PC-3 (cell line): ENCODE data around the gene GSN. TPM values are rescaled to one million over a fixed set of nuclear protein-coding genes. Genes with fewer than 3 reads are reported as not detected.

Source experiments
- ATAC-seq: fragments of 200-7000 bp; cut with Tn5 transposase; 2 replicates; pipeline ENCODE4 v1.9.1; 2020; ENCODE audit warnings: mild to moderate bottlenecking, moderate library complexity
- BruUV-seq: library from RNA; stranded (reverse); fragments of 400-500 nt; replicated peaks from 2 replicates; lab custom pipeline; 2021; lab: Mats Ljungman, UMichigan
- CTCF ChIA-PET: fragments of 300-600 bp; sonication (Branson Sonifier 250); formaldehyde crosslinking; loops from one replicate; lab custom pipeline; 2022; ENCODE audit warnings: antibody characterized with exemption; lab: Charles Lee
- POLR2A ChIA-PET: fragments of 300-600 bp; sonication (Branson Sonifier 250); formaldehyde crosslinking; loops from one replicate; lab custom pipeline; 2022; ENCODE audit warnings: antibody characterized with exemption; ENCODE audit not compliant: unreplicated experiment; lab: Charles Lee
- DNase-seq: peaks from one replicate; pipeline ENCODE4 v3.0.0-alpha.2; 2015
- H2AFZ ChIP-seq: fragments of 300-600 bp; sonication (generic); 2 replicates; pipeline ENCODE4 v1.6.0; 2016; ENCODE audit warnings: antibody characterized with exemption, low read length
- H3F3A ChIP-seq: fragments of 300-600 bp; sonication (generic); one replicate; pipeline ENCODE4 v1.6.0; 2017; ENCODE audit warnings: antibody characterized with exemption, low read length, control low read depth, mild to moderate bottlenecking; ENCODE audit not compliant: unreplicated experiment
- H3K27ac ChIP-seq: fragments of 300-600 bp; sonication (generic); 2 replicates; pipeline ENCODE4 v1.5.1; 2016; ENCODE audit warnings: mild to moderate bottlenecking, low read length
- H3K27me3 ChIP-seq: fragments of 300-600 bp; sonication (generic); 2 replicates; pipeline ENCODE4 v1.6.1; 2016; ENCODE audit warnings: low read length, mixed read lengths
- H3K36me3 ChIP-seq: fragments of 300-600 bp; sonication (generic); 2 replicates; pipeline ENCODE4 v1.6.1; 2016; ENCODE audit warnings: low read depth, mixed run types, low read length, mixed read lengths
- H3K4me1 ChIP-seq: fragments of 300-600 bp; sonication (generic); 2 replicates; pipeline ENCODE4 v1.5.1; 2016; ENCODE audit warnings: low read length; ENCODE audit not compliant: insufficient read depth
- H3K4me2 ChIP-seq: fragments of 300-600 bp; sonication (generic); 2 replicates; pipeline ENCODE4 v1.6.0; 2016; ENCODE audit warnings: low read length
- H3K4me3 ChIP-seq: fragments of 300-600 bp; sonication (generic); 2 replicates; pipeline ENCODE4 v1.5.1; 2016; ENCODE audit warnings: mild to moderate bottlenecking, low read length, mixed read lengths
- H3K79me2 ChIP-seq: fragments of 300-600 bp; sonication (generic); 2 replicates; pipeline ENCODE4 v1.6.1; 2017; ENCODE audit warnings: low read length, mixed read lengths
- H3K9ac ChIP-seq: fragments of 300-600 bp; sonication (generic); 2 replicates; pipeline ENCODE4 v1.6.0; 2016; ENCODE audit warnings: mild to moderate bottlenecking, low read length
- H3K9me2 ChIP-seq: fragments of 300-600 bp; sonication (generic); replicated peaks from 2 replicates; pipeline ENCODE4 v1.6.1; 2016; ENCODE audit warnings: mixed run types, low read length, mixed read lengths
- H3K9me3 ChIP-seq: fragments of 300-600 bp; sonication (generic); 2 replicates; pipeline ENCODE4 v1.6.1; 2016; ENCODE audit warnings: low read length, mixed read lengths
- H4K20me1 ChIP-seq: fragments of 300-600 bp; sonication (generic); 2 replicates; pipeline ENCODE4 v1.6.1; 2016; ENCODE audit warnings: low read length, mixed read lengths
- CTCF ChIP-seq: fragments of 300-600 bp; sonication (generic); conservative IDR thresholded peaks from 2 replicates; pipeline ENCODE4 v1.5.1; 2017; ENCODE audit warnings: antibody characterized with exemption, low read depth, mild to moderate bottlenecking, low read length
- EZH2 ChIP-seq: fragments of 300-600 bp; sonication (generic); IDR thresholded peaks from one replicate; pipeline ENCODE4 v1.6.1; 2017; ENCODE audit warnings: antibody characterized with exemption, mild to moderate bottlenecking, low read length; ENCODE audit not compliant: unreplicated experiment
- EZH2phosphoT487 ChIP-seq: fragments of 300-600 bp; sonication (generic); IDR thresholded peaks from 2 replicates; pipeline ENCODE4 v1.6.1; 2018; ENCODE audit warnings: mild to moderate bottlenecking, antibody characterized with exemption, low read length, borderline replicate concordance
- intact Hi-C: fragments of 100-400 bp; cut with micrococcal nuclease; formaldehyde crosslinking; loops from 2 replicates; pipeline ENCODE4 v1.9.0; 2023
- total RNA-seq: library from RNA; depleted of rRNA; stranded (reverse); fragments of >200 nt; gene quantifications from 2 replicates; pipeline ENCODE4 v1.2.3, GENCODE V29; 2014

GSN gene
- total RNA-seq, 1 experiment from 2014 or later: 36.5 TPM

- peaks cover 38% of the 10 kb centered on the region for H3K4me1 ChIP-seq
- peak overlapping the region; percentile 66; the same call in 1 of the 2 replicates for H3K4me2 ChIP-seq
These were observed 103.6 kb downstream of the GSN start for GRCh38 chr9:121371495-121372061.

GRCh38 chr9:121372239-121373010 is 104.5 kb downstream of the GSN start:
- peak overlapping the region; percentile 51 for H2AFZ ChIP-seq

More at GRCh38 chr9:121371495-121372061, 103.6 kb downstream of the GSN start:
- no peaks in the 10 kb centered on the region for H3K27me3 ChIP-seq
- ATAC-seq: no peak
- no peak for DNase-seq
- no TSS peak for BruUV-seq
- H3K9ac ChIP-seq: no peak overlapping the region
- intact Hi-C loops: loop anchor here (2.0 kb wide), 1 partner anchor 15 kb away; no protein-coding TSS in a partner anchor
- TF ChIP-seq EZH2: no peak
- no peak for TF ChIP-seq CTCF
- no peak for TF ChIP-seq EZH2phosphoT487
- no peaks in the 10 kb centered on the region for H3F3A ChIP-seq
- H3K36me3 ChIP-seq: no peaks in the 10 kb centered on the region
- H4K20me1 ChIP-seq: no peaks in the 10 kb centered on the region
- H3K79me2 ChIP-seq: no peaks in the 10 kb centered on the region
- H3K4me3 ChIP-seq: no peak overlapping the region
- peak overlapping the region; percentile 51; the same call in 1 of the 2 replicates for H2AFZ ChIP-seq
- peak overlapping the region; percentile 87 for H3K27ac ChIP-seq
- ChIA-PET POLR2A (no interaction called here), CTCF (no interaction called here)
- no peaks in the 10 kb centered on the region for H3K9me2 ChIP-seq
- H3K9me3 ChIP-seq: no peaks in the 10 kb centered on the region

More at GRCh38 chr9:121372239-121373010, 104.5 kb downstream of the GSN start:
- peaks cover 38% of the 10 kb centered on the region for H3K4me1 ChIP-seq
- no peaks in the 10 kb centered on the region for H3K9me3 ChIP-seq
- TF ChIP-seq EZH2phosphoT487 (no peak), EZH2 (no peak), CTCF (no peak)
- no peaks in the 10 kb centered on the region for H3F3A ChIP-seq
- peak overlapping the region; percentile 34; the same call in 1 of the 2 replicates for H3K9ac ChIP-seq
- ATAC-seq: peak; percentile 37
- H3K27me3 ChIP-seq: no peaks in the 10 kb centered on the region
- H3K4me2 ChIP-seq: peak overlapping the region; percentile 66
- no peaks in the 10 kb centered on the region for H3K36me3 ChIP-seq
- DNase-seq: peak; percentile 69
- no peaks in the 10 kb centered on the region for H4K20me1 ChIP-seq
- peak overlapping the region; percentile 47 for H3K4me3 ChIP-seq
- intact Hi-C loops: loop anchor here (2.0 kb wide), 1 partner anchor 16 kb away; no protein-coding TSS in a partner anchor
- H3K9me2 ChIP-seq: no peaks in the 10 kb centered on the region
- ChIA-PET CTCF (no interaction called here), POLR2A (no interaction called here)
- H3K79me2 ChIP-seq: no peaks in the 10 kb centered on the region
- H3K27ac ChIP-seq: peak overlapping the region; percentile 87
- no TSS peak for BruUV-seq
